ENCODE data around the gene B3GALT4. TPM values are rescaled to one million over a fixed set of nuclear protein-coding genes. Genes with fewer than 3 reads are reported as not detected.

B3GALT4 gene
- total RNA-seq, 2 donors from 2014 or later: 10.1 to 14.2 TPM

DNA sequence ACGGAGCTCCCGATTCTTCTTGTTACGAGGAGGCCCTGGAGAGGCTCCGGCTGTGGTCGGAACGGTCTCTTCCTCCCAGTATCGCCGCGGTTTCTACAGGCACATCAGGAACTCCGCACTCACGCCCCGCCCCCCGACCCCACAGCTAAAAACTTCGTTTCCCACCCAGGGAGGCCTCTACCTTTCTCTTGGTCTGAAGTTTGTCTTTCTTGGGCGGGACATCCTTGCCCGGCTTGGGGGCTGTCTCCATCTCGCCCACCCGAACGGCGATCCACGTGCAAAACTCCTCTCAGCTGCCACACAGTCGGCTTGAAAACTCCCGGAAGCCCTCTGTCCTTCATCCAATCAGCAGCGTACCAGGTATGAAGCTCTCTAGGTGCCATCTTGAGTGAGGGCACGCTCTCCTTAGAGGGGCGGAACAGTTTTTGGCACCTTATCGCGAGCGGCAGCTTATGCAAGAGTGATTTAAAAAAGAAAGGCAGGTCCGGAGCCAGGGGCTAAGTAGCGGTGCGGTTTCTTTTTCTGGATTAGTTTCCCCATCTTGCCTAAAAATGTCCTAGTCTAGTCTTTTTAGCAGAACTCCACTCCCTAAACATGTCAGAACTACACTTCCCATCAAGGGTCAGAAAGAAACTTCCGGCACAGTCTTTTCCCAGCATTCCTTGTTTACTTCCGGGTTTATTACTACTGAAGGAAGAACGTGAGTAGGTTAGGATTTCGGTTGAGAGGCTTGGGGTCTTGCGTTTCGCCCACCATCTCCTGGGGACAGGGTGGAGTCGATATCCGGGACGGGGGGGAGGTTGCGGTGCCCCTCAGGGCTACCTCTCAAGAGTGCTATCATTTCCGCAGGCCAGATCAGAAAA is 12.2 kb downstream of the B3GALT4 start, which contains the start of the genes PFDN6 and WDR46:
PFDN6 (plus strand) TSS at position 681 of the 863 bp plus-strand sequence. CDS start 256 bp downstream, outside the sequence.
WDR46 (minus strand) TSS at position 319 of the 863 bp plus-strand sequence; CDS start at position 250, 69 bp downstream.
- Mint-ChIP-seq H3K4me3 (peak within 1 kb of the TSS; percentile 97 to 99), H3K27me3 (ENCODE audit: low read depth) (no peaks in the 10 kb centered on the region), H3K9me3 (no peaks in the 10 kb centered on the region), H3K36me3 (ENCODE audit: insufficient read depth in 2 of 2) (peaks cover 10 to 18% of the 10 kb centered on the region in 2 donors), H3K27ac (peak within 1 kb of the TSS; percentile 94), H3K4me1 (ENCODE audit: low read depth) (peaks cover 49% of the 10 kb centered on the region)
- peak; percentile 76 to 86 for DNase-seq
- ATAC-seq (replicated peaks in 1 of 2): peak; percentile 95 to 96

DNA sequence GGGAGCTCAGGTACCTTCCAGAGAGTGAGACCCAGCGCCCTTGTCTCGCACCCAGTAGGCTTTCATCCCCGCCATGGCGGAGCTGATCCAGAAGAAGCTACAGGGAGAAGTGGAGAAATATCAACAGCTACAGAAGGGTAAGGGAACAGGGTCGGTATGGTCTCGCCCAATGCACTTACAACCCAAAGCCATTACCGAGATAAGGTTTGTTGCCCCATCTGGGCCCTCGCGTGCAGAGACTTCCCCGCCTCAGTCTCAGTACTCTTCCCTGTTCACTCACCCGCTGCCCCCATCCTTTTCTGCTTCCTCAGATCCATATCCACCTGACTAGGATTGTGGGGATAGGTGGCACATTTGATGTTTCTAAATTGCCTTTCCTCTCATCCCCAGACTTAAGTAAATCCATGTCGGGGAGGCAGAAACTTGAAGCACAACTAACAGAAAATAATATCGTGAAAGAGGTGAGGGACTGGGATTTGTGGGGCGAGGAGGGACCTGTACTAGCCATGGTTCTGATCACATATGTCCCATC is 12.9 kb downstream of the B3GALT4 start:
- Mint-ChIP-seq H3K27ac (peak overlapping the region; percentile 94), H3K4me3 (peak overlapping the region; percentile 97 to 99), H3K4me1 (ENCODE audit: low read depth) (peaks cover 49% of the 10 kb centered on the region), H3K27me3 (ENCODE audit: low read depth) (no peaks in the 10 kb centered on the region), H3K36me3 (ENCODE audit: insufficient read depth in 2 of 2) (peaks cover 10 to 18% of the 10 kb centered on the region in 2 donors), H3K9me3 (no peaks in the 10 kb centered on the region)
- DNase-seq: no peak
- ATAC-seq (replicated peaks in 1 of 2): peak in 1 of 2 donors; percentile 2

DNA sequence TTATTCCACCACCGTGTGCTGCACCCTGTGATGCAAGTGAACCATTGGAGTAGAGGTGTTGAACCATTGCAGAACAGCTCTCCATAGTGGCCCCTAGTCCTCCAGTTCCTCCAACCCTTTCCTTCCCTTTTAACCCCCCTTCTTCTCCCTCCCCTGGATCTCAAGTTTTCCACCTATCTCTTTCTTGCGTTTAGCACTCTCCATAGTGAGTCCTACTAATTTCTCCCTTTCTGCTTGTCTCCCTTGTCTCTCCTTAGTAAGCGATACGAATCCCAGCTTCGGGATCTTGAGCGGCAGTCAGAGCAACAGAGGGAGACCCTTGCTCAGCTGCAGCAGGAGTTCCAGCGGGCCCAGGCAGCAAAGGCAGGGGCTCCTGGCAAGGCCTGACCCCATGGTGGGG is 13.5 kb downstream of the B3GALT4 start:
- Mint-ChIP-seq H3K4me1 (ENCODE audit: low read depth) (peaks cover 49% of the 10 kb centered on the region), H3K4me3 (peak overlapping the region; percentile 97 to 99)

DNA sequence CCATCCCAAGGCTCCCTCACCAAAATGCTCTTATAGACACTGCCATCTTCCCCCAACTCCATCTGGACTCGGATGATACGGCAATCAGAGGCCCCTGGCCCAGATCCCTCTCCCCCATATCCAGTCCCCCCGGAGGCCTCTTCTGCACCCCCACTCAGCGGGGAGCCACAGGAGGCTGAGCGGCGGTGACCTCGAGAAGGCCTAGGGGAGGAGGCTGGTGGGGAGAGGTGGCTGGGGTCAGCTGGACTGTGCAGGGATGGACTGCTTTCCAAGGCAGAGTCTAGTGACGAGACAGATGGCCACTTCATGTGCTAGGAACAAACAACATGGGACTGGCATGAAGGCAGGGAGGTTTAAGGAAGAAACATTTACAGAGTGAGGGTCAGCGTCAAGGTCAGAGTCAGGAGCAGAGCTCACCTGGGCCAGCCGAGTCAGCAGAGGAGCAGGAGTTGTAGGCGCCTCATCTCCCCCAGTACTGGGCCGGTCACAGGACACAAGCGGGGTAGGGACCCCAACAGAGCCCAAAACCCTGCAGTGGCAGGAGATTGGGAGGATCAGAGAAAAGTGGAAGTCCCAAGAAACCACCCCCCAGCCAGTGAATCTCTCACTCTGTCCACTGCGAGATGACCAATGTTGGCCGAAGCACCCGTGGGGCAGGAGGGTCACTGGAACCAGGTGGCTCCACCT is 16.2 kb downstream of the B3GALT4 start:
- Mint-ChIP-seq H3K27ac (no peak overlapping the region), H3K27me3 (ENCODE audit: low read depth) (no peaks in the 10 kb centered on the region), H3K9me3 (no peaks in the 10 kb centered on the region), H3K36me3 (ENCODE audit: insufficient read depth in 2 of 2) (peaks cover 4 to 11% of the 10 kb centered on the region in 2 donors), H3K4me1 (ENCODE audit: low read depth) (peaks cover 39% of the 10 kb centered on the region), H3K4me3 (no peak overlapping the region)
- no peak for ATAC-seq (replicated peaks in 1 of 2)
- no peak for DNase-seq

More for the DNA sequence above, 13.5 kb downstream of the B3GALT4 start:
- no peaks in the 10 kb centered on the region for H3K9me3 Mint-ChIP-seq
- peaks cover 10 to 18% of the 10 kb centered on the region in 2 donors for H3K36me3 Mint-ChIP-seq (ENCODE audit: insufficient read depth in 2 of 2)
- no peak for ATAC-seq (replicated peaks in 1 of 2)
- peak overlapping the region; percentile 94 for H3K27ac Mint-ChIP-seq
- H3K27me3 Mint-ChIP-seq (ENCODE audit: low read depth): no peaks in the 10 kb centered on the region
- DNase-seq: no peak

DNA sequence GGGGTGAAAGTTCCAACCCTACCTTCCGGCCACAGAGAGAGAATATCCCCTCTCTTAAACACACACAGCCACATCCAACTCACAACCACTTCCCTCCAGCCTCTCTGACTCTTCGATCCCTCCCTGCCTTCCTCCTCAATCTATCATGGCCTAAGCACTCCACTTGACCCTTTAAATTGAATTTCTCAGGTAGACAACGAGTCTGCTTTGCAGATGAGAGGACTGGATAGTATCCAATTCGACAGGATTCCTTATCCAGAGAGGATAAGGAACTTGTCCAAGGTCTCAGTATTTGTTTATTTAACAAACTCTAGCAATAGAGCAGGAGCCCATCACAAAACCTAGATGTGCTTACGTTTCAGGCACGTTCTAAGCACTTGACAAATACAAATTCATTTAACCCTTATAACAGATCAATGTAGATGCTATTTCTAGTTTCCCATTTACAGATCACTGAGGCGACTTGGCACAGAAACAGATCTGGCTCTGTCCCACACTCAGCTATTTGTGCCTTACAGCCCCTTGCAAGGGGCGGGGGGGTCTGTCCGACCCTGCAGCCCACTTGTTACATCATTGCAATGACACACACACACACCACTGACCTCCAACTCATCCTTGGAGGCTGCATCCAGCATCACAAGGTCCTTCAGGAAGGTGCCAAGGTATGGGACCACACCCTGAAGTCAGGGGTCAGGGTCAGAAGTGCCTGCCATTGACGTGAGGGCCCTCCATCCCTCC is 17.3 kb downstream of the B3GALT4 start:
- no peaks in the 10 kb centered on the region for H3K27me3 Mint-ChIP-seq (ENCODE audit: low read depth)
- no peak overlapping the region for H3K27ac Mint-ChIP-seq
- H3K9me3 Mint-ChIP-seq: no peaks in the 10 kb centered on the region
- ATAC-seq (replicated peaks in 1 of 2) (no peak), DNase-seq (no peak)
- no peak overlapping the region for H3K4me3 Mint-ChIP-seq
- H3K4me1 Mint-ChIP-seq (ENCODE audit: low read depth): peaks cover 33% of the 10 kb centered on the region
- H3K36me3 Mint-ChIP-seq (ENCODE audit: insufficient read depth in 2 of 2): peaks cover 3 to 10% of the 10 kb centered on the region in 2 donors

DNA sequence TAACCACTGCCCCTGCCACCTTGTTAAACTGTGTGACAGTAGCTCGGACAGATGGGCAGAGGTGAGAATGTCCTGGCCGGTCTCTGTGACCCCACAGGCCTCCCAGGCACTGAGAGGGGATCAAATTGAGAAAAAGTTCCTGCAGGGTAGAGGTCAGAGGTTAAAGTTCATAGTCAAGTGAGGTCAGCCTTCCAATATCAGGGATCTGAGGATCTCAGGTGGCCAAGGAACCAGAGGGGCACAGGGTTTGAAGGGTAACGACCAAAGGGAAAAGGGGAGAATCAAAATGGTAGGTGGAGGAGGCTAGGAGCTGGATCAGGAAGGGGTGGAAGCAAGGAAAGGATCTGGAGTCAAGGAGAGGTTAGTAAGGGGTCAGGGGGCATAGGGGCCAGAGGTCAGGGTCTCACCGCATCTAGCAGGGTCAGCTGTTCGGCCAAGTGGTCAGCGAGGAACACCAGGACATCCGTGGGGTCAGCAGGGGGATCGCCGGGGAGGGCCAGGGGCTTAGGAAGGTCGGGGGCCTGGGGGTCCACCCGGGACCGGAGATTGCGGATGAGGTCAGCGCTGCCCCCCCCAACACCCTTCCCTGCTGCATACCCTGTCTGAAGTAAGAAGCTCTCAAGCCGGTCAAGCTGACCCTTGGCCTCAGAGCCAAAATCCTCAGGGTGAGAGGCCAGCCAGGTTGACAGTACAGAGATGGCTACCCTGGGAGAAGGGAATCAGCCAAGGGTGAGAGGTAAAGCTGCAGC is 18.9 kb downstream of the B3GALT4 start:
- Mint-ChIP-seq H3K27me3 (ENCODE audit: low read depth) (no peaks in the 10 kb centered on the region), H3K27ac (peak overlapping the region; percentile 6), H3K4me1 (ENCODE audit: low read depth) (peaks cover 33% of the 10 kb centered on the region), H3K9me3 (no peaks in the 10 kb centered on the region), H3K36me3 (ENCODE audit: insufficient read depth in 2 of 2) (peaks cover 8 to 20% of the 10 kb centered on the region in 2 donors), H3K4me3 (peak overlapping the region in 1 of 2 donors; percentile 24)
- DNase-seq: no peak
- ATAC-seq (replicated peaks in 1 of 2): no peak

DNA sequence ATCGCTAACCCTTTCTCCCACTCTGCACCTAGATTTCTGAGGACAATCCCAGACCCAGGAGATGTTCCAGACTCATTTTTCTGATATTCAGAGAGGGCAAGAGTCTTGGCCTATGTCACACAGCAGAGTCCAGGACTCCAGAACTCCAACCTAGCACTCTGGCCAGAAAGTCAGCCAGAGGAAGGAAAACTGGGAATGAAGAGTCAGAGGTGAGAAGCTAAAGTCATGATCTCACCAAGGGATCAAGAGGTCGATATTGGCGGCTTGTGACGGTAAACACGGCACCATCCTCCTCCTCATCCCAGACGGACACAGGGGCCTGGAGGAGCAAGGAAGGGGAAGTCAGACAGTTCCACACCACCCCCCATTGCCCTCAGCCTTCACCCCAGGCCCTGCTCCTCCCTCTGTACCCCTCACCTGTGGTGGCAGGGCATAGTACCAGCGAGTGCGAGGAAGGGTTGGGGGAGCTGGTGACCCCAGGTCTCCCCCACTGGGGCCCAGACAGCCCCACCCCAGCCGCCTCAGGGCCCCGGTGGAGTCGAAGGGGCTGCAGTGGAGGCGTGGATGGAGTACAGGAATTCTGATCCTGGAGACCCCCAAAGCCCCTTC is 20.0 kb downstream of the B3GALT4 start:
- Mint-ChIP-seq H3K27me3 (ENCODE audit: low read depth) (no peaks in the 10 kb centered on the region), H3K36me3 (ENCODE audit: insufficient read depth in 2 of 2) (peaks cover 10 to 24% of the 10 kb centered on the region in 2 donors), H3K9me3 (no peaks in the 10 kb centered on the region), H3K4me3 (peak overlapping the region; percentile 59 to 62), H3K27ac (peak overlapping the region; percentile 55), H3K4me1 (ENCODE audit: low read depth) (peaks cover 33% of the 10 kb centered on the region)
- DNase-seq (no peak), ATAC-seq (replicated peaks in 1 of 2) (no peak)

DNA sequence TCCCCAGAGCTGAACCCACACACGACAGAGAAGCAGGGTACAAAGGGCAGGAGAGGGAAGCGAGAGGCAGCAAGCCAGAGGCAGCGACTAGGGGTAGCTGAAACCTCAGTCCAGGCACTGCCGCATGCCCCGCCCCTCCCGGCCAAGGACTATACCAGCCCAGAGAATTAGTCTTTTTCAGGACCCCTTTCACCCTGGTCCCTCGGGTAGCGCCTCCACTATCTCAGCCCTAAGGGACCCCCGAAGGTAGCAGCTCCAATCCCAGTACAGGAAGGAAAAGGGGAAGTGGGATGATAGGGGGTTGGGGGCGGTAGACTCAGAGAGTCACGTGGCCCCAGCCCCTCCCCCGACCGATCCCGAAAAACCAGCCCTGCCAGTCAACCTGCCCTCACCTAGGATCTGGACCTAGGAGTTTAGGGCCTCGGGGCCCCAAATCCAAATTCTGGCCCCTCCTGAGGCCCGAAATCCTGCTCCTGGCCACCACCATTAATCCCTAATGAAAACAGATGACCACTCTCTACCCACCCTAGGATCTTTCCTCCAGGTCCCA is 20.6 kb downstream of the B3GALT4 start:
- Mint-ChIP-seq H3K9me3 (no peaks in the 10 kb centered on the region), H3K27ac (peak overlapping the region; percentile 40), H3K4me1 (ENCODE audit: low read depth) (peaks cover 33% of the 10 kb centered on the region), H3K36me3 (ENCODE audit: insufficient read depth in 2 of 2) (peaks cover 10 to 25% of the 10 kb centered on the region in 2 donors), H3K27me3 (ENCODE audit: low read depth) (no peaks in the 10 kb centered on the region), H3K4me3 (peak overlapping the region; percentile 59 to 62)
- ATAC-seq (replicated peaks in 1 of 2): no peak
- DNase-seq: no peak

DNA sequence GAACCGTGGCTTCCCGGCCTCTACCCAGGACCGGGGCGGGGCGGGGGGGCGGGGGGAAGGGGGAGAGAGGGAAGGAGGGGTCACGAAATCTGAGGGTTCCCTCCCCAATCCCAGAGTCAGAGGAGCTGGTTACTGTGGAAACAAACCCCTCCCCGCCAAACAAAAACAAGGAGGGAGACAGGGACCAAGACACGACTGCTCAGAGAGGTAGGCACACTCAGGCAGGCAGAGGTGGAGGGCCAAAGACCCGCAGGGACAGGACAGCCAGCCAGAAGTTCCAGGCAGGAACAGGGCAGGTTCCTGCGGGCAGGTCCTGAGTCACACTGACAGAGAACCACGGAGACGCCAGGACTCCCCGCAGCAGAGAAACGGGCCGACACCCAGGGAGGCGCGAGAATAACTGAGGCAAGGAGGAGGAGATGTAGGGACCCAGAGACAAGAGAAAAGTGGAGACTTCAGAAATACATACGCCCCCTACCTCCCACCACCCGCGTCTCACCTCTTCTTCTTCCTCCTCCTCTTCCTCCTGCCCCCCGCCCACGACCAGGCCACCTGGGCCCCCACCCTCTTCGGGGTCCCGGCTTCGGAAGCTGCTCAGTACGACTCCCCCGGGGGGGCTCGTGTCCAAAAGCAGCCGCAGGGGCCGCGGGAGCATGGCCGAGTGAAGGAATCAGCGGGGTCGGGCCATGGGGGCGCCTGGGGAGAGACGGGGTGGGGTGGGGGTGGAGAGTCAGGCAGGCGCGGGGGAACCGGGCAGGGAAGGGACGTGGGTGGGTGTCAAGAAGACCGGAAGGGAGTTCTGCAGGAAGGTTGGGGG is 21.2 kb downstream of the B3GALT4 start:
- Mint-ChIP-seq H3K36me3 (ENCODE audit: insufficient read depth in 2 of 2) (peaks cover 10 to 23% of the 10 kb centered on the region in 2 donors), H3K27ac (peak overlapping the region; percentile 98), H3K9me3 (no peaks in the 10 kb centered on the region), H3K4me3 (peak overlapping the region; percentile 98 to 100), H3K4me1 (ENCODE audit: low read depth) (peaks cover 33% of the 10 kb centered on the region), H3K27me3 (ENCODE audit: low read depth) (no peaks in the 10 kb centered on the region)
- peak; percentile 26 to 27 for ATAC-seq (replicated peaks in 1 of 2)
- DNase-seq: peak; percentile 60 to 70

DNA sequence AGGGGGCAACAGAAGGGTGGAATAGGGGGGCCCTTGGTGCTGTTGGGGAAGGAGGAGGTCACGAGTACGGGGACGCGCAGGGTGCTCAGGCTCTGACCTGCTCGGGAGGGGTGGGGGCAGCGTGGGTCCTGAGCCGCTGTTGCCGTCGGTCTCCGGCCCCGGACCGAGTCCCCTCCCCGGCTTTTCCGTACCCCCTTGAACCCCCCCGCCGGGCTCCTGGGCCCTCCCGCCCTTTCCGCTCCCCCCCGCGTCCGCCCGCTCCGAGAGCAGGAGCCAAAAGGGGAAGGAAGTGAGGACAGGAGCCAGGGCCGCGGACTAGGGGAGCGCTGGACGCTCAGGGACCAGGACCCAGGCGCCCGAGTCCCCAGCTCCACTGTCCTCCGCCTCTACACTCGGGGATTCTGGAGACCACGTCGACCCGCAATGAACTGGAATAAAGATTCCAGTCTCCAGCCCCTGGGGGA is 21.9 kb downstream of the B3GALT4 start, which contains the start of gene RGL2:
RGL2 (minus strand) TSS at position 170 of the 464 bp plus-strand sequence. CDS start 332 bp downstream, outside the sequence.
- DNase-seq: peak; percentile 54 to 69
- Mint-ChIP-seq H3K27me3 (ENCODE audit: low read depth) (no peaks in the 10 kb centered on the region), H3K36me3 (ENCODE audit: insufficient read depth in 2 of 2) (peaks cover 13 to 26% of the 10 kb centered on the region in 2 donors), H3K4me3 (peak within 1 kb of the TSS; percentile 98 to 100), H3K4me1 (ENCODE audit: low read depth) (peaks cover 39% of the 10 kb centered on the region), H3K27ac (peak within 1 kb of the TSS; percentile 98), H3K9me3 (no peaks in the 10 kb centered on the region)
- ATAC-seq (replicated peaks in 1 of 2): peak; percentile 22 to 38

Measured in activated T-cell treated with anti-CD3 and anti-CD28 coated beads, Interleukin-2, amount 50 U/mL, for 72 hours (primary cell).